ENCODE results near the gene LMX1A. TPM values are rescaled to one million over a fixed set of nuclear protein-coding genes. Genes with fewer than 3 reads are reported as not detected.

LMX1A gene
- total RNA-seq, 1 donor from 2014 or later, result not detected

DNA sequence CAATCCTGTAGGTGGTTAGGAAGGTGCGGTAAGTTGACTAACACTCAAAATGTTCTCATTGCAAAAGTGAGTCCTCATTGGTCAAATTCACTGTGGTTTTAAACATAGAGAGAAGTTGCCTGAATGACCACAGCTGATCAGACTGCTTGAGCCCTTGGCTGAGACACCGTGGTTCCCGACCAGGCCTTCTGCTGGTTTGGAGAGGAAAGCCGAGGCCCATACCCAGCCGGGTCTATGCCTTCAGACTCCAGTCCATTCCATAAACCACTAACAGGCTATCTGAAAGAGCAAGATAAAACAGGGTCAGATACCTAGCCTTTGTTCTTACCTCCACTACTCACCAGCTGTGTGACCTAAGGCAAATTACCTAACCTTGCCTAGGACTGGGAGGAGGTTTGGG lies 133.9 kb downstream of the LMX1A start:
- Mint-ChIP-seq H3K27ac (no peak overlapping the region), H3K4me1 (ENCODE audit: low read depth) (peaks cover 6% of the 10 kb centered on the region), H3K27me3 (peaks cover 15% of the 10 kb centered on the region), H3K4me3 (ENCODE audit: low read depth) (no peak overlapping the region), H3K9me3 (ENCODE audit: low read depth) (no peaks in the 10 kb centered on the region), H3K36me3 (ENCODE audit: insufficient read depth) (no peaks in the 10 kb centered on the region)
- TF ChIP-seq, protein P1, sequence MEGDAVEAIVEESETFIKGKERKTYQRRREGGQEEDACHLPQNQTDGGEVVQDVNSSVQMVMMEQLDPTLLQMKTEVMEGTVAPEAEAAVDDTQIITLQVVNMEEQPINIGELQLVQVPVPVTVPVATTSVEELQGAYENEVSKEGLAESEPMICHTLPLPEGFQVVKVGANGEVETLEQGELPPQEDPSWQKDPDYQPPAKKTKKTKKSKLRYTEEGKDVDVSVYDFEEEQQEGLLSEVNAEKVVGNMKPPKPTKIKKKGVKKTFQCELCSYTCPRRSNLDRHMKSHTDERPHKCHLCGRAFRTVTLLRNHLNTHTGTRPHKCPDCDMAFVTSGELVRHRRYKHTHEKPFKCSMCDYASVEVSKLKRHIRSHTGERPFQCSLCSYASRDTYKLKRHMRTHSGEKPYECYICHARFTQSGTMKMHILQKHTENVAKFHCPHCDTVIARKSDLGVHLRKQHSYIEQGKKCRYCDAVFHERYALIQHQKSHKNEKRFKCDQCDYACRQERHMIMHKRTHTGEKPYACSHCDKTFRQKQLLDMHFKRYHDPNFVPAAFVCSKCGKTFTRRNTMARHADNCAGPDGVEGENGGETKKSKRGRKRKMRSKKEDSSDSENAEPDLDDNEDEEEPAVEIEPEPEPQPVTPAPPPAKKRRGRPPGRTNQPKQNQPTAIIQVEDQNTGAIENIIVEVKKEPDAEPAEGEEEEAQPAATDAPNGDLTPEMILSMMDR (IDR thresholded peaks at IDR 0.05; ENCODE audit: unreplicated experiment), result no peak
- no peak for DNase-seq (ENCODE audit: low spot score, unreplicated experiment)

DNA sequence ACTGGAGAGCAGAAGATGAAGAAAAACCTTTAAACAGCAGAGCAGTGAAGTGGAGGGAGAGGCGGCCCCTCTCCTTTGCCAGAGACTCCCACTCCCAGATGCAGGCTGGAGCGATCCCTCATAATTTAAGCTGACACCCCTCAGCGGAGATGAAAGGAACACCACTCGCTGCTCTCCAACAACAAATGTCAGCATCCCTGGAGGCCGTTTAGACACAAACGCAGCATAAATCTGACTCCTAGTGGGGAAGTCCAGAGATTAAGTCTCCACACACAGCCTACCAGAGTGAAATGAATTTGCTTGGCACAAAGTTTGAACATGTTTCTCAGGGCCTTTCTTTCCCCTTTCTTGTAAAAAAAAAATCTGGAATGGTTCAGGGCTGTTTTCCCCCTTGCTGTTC lies 137.8 kb downstream of the LMX1A start:
- Mint-ChIP-seq H3K4me3 (ENCODE audit: low read depth) (no peak overlapping the region), H3K27me3 (peaks cover 15% of the 10 kb centered on the region), H3K9me3 (ENCODE audit: low read depth) (no peaks in the 10 kb centered on the region), H3K36me3 (ENCODE audit: insufficient read depth) (no peaks in the 10 kb centered on the region), H3K27ac (no peak overlapping the region), H3K4me1 (ENCODE audit: low read depth) (peaks cover 6% of the 10 kb centered on the region)
- DNase-seq (ENCODE audit: low spot score, unreplicated experiment), result no peak
- TF ChIP-seq, protein P1 (IDR thresholded peaks at IDR 0.05; ENCODE audit: unreplicated experiment), result no peak

DNA sequence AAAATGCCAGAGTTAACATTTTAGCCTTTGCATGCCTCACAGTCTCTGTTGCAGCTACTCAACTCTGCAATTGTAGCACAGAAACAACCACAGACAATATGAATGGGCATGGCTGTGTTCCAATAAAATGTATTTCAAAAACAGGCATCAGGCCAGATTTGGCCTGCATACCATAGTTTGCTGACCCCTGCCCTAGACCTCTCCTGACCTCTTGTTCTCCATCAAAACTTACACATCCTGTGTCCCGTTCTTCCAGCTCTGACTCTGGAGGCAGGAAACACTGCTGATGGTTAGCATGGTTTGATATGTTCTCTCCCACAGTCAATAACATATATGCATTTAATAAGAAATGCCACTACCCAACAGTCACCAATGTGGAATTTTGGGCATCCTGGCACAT lies 138.6 kb downstream of the LMX1A start:
- no peak overlapping the region for H3K27ac Mint-ChIP-seq
- TF ChIP-seq, protein P1 (IDR thresholded peaks at IDR 0.05; ENCODE audit: unreplicated experiment), result no peak
- H3K4me3 Mint-ChIP-seq (ENCODE audit: low read depth), result no peak overlapping the region
- H3K27me3 Mint-ChIP-seq, result peaks cover 15% of the 10 kb centered on the region
- H3K36me3 Mint-ChIP-seq (ENCODE audit: insufficient read depth), result no peaks in the 10 kb centered on the region
- H3K4me1 Mint-ChIP-seq (ENCODE audit: low read depth), result peaks cover 6% of the 10 kb centered on the region
- no peak for DNase-seq (ENCODE audit: low spot score, unreplicated experiment)
- no peaks in the 10 kb centered on the region for H3K9me3 Mint-ChIP-seq (ENCODE audit: low read depth)

DNA sequence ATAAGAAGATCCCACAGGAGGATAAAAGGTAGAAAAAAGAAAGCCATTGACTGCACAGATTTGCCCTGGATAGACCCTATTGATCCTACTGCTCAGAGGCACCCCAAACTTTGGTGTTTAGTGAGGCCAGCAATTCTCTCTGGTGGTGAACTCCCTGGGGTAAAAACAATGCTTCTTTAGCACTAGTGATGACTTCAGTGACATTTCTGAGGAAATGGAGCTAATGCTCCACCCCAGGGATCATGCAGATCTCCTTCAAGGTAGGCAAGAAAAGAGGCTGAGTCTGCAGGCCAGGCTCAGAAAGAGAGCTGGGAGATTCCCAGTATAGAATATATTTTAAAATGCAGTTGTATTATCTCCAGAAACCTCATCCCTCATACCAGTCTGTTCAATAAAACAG lies 140.3 kb downstream of the LMX1A start:
- TF ChIP-seq, protein P1 (IDR thresholded peaks at IDR 0.05; ENCODE audit: unreplicated experiment), result no peak
- Mint-ChIP-seq H3K9me3 (ENCODE audit: low read depth) (no peaks in the 10 kb centered on the region), H3K36me3 (ENCODE audit: insufficient read depth) (no peaks in the 10 kb centered on the region), H3K4me1 (ENCODE audit: low read depth) (peaks cover 4% of the 10 kb centered on the region), H3K4me3 (ENCODE audit: low read depth) (no peak overlapping the region), H3K27me3 (peaks cover 15% of the 10 kb centered on the region), H3K27ac (no peak overlapping the region)
- no peak for DNase-seq (ENCODE audit: low spot score, unreplicated experiment)

DNA sequence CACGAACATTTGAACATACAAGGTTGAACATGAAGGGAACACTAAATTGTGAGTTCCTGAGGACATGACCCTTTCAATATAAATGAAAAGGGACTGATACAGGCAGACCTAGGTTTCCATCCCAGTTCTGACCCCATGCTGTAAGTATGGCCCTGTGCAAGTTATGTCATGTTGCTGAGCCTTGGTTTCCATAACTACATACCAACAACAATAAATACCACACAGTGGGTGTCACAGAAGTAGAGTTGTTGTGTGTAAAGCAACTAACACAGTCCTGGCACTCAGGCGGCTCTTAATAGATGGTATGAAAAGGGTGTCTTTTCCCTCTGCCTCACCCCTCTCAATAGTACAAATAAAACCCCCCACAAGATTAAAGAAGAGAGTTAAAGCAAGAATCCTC lies 140.8 kb downstream of the LMX1A start:
- DNase-seq (ENCODE audit: low spot score, unreplicated experiment), result no peak
- TF ChIP-seq, protein P1 (IDR thresholded peaks at IDR 0.05; ENCODE audit: unreplicated experiment), result no peak
- no peak overlapping the region for H3K27ac Mint-ChIP-seq
- peaks cover 15% of the 10 kb centered on the region for H3K27me3 Mint-ChIP-seq
- H3K4me3 Mint-ChIP-seq (ENCODE audit: low read depth), result no peak overlapping the region
- H3K4me1 Mint-ChIP-seq (ENCODE audit: low read depth), result peaks cover 2% of the 10 kb centered on the region
- H3K9me3 Mint-ChIP-seq (ENCODE audit: low read depth), result no peaks in the 10 kb centered on the region
- no peaks in the 10 kb centered on the region for H3K36me3 Mint-ChIP-seq (ENCODE audit: insufficient read depth)

All from progenitor cell of endocrine pancreas (in vitro differentiated cells).